ENCODE data around the gene HCRT.

The HCRT gene

DNA sequence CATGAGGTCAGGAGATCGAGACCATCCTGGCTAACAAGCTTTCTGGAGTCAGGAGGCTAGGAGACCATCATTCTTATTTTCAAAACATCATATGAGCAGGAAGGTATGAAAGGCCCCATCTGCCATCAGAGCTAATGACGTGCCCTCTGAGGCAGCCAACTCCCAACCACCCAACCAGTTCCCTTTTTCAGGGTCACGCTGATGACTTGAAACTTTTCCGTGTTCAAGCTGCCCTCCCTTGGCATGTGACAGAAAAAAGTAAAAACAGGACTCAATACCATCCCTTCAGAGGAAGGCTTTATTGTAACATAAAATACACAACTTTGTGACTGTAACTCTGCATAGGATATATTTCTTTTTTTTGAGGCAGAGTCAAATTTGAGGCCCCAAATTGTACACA, 13.6 kb upstream of the HCRT start:
- Histone ChIP-seq H3K4me1 (ENCODE audit: control insufficient read depth, insufficient read depth, low read length) (no peaks in the 10 kb centered on the region; the same call in 1 of the 2 replicates), H3K9me3 (ENCODE audit: control insufficient read depth, insufficient read depth, low read depth, low read length) (no peaks in the 10 kb centered on the region), H3K27ac (ENCODE audit: extremely low read depth, low read depth, low read length) (no peak overlapping the region), H3K36me3 (ENCODE audit: control insufficient read depth in 2 of 2, insufficient read depth in 1 of 2, low read length in 2 of 2) (peaks cover 0 to 36% of the 10 kb centered on the region in 2 experiments; a peak in 2 of 3 replicates), H3K4me3 (ENCODE audit: low read depth, low read length) (no peak overlapping the region)
- TF ChIP-seq ZNF311 (tag by site-specific recombination; IDR thresholded peaks at IDR 0.05; ENCODE audit: borderline replicate concordance) (no peak), ZNF302 (tag by site-specific recombination; IDR thresholded peaks at IDR 0.05; ENCODE audit: low read depth) (no peak), ZNF426 (tag by site-specific recombination; IDR thresholded peaks at IDR 0.05) (no peak), WT1 (tag by site-specific recombination; IDR thresholded peaks at IDR 0.05) (no peak), ZNF514 (tag by site-specific recombination; IDR thresholded peaks at IDR 0.05) (no peak), ZBTB7A (tag by site-specific recombination; IDR thresholded peaks at IDR 0.05; ENCODE audit: low read depth) (no peak), ZNF792 (tag by site-specific recombination; IDR thresholded peaks at IDR 0.05) (no peak), KLF10 (tag by site-specific recombination; IDR thresholded peaks at IDR 0.05) (no peak), ZNF138 (tag by site-specific recombination; IDR thresholded peaks at IDR 0.05; ENCODE audit: borderline replicate concordance) (no peak), GLIS2 (tag by site-specific recombination; IDR thresholded peaks at IDR 0.05) (no peak), ZNF423 (tag by site-specific recombination; IDR thresholded peaks at IDR 0.05) (no peak), OSR2 (tag by site-specific recombination; IDR thresholded peaks at IDR 0.05) (no peak), ZNF223 (tag by site-specific recombination; IDR thresholded peaks at IDR 0.05) (no peak), ZBTB20 (tag by site-specific recombination; IDR thresholded peaks at IDR 0.05) (no peak)
- TF ChIP-seq, protein P1, sequence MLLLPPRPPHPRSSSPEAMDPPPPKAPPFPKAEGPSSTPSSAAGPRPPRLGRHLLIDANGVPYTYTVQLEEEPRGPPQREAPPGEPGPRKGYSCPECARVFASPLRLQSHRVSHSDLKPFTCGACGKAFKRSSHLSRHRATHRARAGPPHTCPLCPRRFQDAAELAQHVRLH (tag by site-specific recombination; IDR thresholded peaks at IDR 0.05) = no peak
- TF ChIP-seq, protein P2, sequence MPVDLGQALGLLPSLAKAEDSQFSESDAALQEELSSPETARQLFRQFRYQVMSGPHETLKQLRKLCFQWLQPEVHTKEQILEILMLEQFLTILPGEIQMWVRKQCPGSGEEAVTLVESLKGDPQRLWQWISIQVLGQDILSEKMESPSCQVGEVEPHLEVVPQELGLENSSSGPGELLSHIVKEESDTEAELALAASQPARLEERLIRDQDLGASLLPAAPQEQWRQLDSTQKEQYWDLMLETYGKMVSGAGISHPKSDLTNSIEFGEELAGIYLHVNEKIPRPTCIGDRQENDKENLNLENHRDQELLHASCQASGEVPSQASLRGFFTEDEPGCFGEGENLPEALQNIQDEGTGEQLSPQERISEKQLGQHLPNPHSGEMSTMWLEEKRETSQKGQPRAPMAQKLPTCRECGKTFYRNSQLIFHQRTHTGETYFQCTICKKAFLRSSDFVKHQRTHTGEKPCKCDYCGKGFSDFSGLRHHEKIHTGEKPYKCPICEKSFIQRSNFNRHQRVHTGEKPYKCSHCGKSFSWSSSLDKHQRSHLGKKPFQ (tag by site-specific recombination; IDR thresholded peaks at IDR 0.05) = no peak
- TF ChIP-seq, protein P3, sequence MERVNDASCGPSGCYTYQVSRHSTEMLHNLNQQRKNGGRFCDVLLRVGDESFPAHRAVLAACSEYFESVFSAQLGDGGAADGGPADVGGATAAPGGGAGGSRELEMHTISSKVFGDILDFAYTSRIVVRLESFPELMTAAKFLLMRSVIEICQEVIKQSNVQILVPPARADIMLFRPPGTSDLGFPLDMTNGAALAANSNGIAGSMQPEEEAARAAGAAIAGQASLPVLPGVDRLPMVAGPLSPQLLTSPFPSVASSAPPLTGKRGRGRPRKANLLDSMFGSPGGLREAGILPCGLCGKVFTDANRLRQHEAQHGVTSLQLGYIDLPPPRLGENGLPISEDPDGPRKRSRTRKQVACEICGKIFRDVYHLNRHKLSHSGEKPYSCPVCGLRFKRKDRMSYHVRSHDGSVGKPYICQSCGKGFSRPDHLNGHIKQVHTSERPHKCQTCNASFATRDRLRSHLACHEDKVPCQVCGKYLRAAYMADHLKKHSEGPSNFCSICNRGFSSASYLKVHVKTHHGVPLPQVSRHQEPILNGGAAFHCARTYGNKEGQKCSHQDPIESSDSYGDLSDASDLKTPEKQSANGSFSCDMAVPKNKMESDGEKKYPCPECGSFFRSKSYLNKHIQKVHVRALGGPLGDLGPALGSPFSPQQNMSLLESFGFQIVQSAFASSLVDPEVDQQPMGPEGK (tag by site-specific recombination; IDR thresholded peaks at IDR 0.05) = no peak
- ChIA-PET POLR2A (interaction anchor here (1.2 kb wide), 1 partner anchor 13 kb away, joined by 3 read pairs; no protein-coding TSS in a partner anchor), CTCF (interaction anchor here (0.6 to 2.1 kb wide), 5 partner anchors 14 to 208 kb away, joined by 3 to 8 read pairs (median 3); partner anchors contain the start of gene HCRT)

DNA sequence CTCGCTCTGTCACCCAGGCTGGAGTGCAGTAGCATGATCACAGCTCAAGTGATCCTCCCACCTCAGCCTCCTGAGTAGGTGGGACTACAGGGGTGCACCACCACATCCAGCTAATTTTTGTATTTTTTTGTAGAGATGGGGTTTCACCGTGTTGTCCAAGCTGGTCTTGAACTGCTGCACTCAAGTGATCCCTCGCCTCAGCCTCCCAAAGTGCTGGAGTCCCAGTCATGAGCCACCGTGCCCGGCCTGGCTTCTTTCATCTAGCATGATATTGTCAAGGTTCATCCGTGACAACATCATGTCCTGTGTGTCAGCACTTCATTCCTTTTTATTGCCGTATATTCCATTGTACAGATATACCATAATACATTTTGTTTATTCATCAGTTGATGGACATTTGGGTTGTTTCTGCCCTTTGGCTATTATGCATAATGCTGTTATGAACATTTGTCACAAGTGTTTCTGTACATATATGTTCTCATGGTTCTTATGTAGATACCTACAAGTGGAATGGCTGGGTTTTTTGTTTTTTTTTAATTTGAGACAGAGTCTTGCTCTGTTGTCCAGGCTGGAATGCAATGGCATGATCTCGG, 12.4 kb upstream of the HCRT start:
- no peaks in the 10 kb centered on the region for H3K9me3 ChIP-seq (ENCODE audit: control insufficient read depth, insufficient read depth, low read depth, low read length)
- ChIA-PET CTCF (interaction anchor here (0.7 to 2.1 kb wide), 4 partner anchors 13 to 47 kb away, joined by 3 to 8 read pairs (median 3); partner anchors contain the start of gene HCRT), POLR2A (no interaction called here)
- no peak overlapping the region for H3K4me3 ChIP-seq (ENCODE audit: low read depth, low read length)
- peaks cover 3% of the 10 kb centered on the region; the same call in 1 of the 2 replicates for H3K4me1 ChIP-seq (ENCODE audit: control insufficient read depth, insufficient read depth, low read length)
- no peak overlapping the region for H3K27ac ChIP-seq (ENCODE audit: extremely low read depth, low read depth, low read length)
- peaks cover 0 to 28% of the 10 kb centered on the region in 2 experiments; a peak in 1 of 3 replicates for H3K36me3 ChIP-seq (ENCODE audit: control insufficient read depth in 2 of 2, insufficient read depth in 1 of 2, low read length in 2 of 2)
- TF ChIP-seq ZNF791 (tag by site-specific recombination; IDR thresholded peaks at IDR 0.05) (no peak), ZNF558 (tag by site-specific recombination; IDR thresholded peaks at IDR 0.05) (no peak), ZNF146 (tag by site-specific recombination; IDR thresholded peaks at IDR 0.05) (no peak), ZNF10 (tag by site-specific recombination; IDR thresholded peaks at IDR 0.05) (peak; percentile 91)

Measured in HEK293 (cell line).